ENCODE measurements around the gene PPDPF. TPM values are rescaled to one million over a fixed set of nuclear protein-coding genes. Genes with fewer than 3 reads are reported as not detected.

The PPDPF gene
- total RNA-seq, 1 experiment from 2014 or later: 149 TPM

DNA sequence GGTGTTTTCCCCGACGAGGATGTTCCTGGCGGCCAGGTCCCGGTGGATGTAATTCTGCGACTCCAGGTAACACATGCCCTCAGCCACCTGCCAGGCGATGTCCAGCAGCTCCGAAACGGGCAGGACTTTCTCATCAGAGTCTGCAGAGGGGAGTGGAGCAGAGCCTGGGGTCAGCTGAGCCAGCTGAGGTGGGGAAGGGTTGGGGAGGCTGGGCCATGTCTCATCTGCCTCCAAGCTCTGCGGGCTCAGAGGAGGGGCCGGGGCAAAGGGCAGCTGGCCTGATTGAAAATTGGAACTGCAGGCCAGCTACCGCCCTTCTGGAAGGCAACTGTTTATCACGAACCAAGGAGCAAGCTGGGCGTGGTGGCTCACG lies 10.2 kb downstream of the PPDPF start:
- no peak overlapping the region for H3T11ph ChIP-seq (ENCODE audit: low read length)
- H3K27me3 Mint-ChIP-seq (ENCODE audit: low read depth): peaks cover 3% of the 10 kb centered on the region
- H3K27me3 ChIP-seq (ENCODE audit: insufficient read depth, low read length): no peaks in the 10 kb centered on the region
- H2AK5ac ChIP-seq (ENCODE audit: insufficient read length, low read length): no peak overlapping the region
- no peak overlapping the region for H3K9ac ChIP-seq (ENCODE audit: extremely low read depth, insufficient read length, low read length)
- DNase-seq: peak; percentile 29
- H3K9me3 Mint-ChIP-seq: no peaks in the 10 kb centered on the region
- no peak overlapping the region for H2BK120ac ChIP-seq (ENCODE audit: low read depth, low read length, poor library complexity, severe bottlenecking)
- no peak overlapping the region for H2BK12ac ChIP-seq (ENCODE audit: insufficient read length, low read depth, low read length)
- no peak overlapping the region for H3K4me3 Mint-ChIP-seq
- H3K79me1 ChIP-seq (ENCODE audit: insufficient read depth, low read depth, low read length, poor library complexity, severe bottlenecking): no peaks in the 10 kb centered on the region
- H3K18ac ChIP-seq (ENCODE audit: insufficient read length, low read depth, low read length): no peak overlapping the region
- no peak overlapping the region for H2BK20ac ChIP-seq (ENCODE audit: low read depth, low read length, poor library complexity, severe bottlenecking)
- peaks cover 5% of the 10 kb centered on the region for H4K20me1 ChIP-seq (ENCODE audit: control insufficient read depth, insufficient read depth, insufficient read length)
- no peak overlapping the region for H4K5ac ChIP-seq (ENCODE audit: insufficient read length, low read depth, low read length)
- no CpG with 5 or more reads among the region's 14 CpGs for WGBS (ENCODE audit: extremely low coverage, insufficient read length, low lambda C conversion rate)
- no peak overlapping the region for H3K27ac Mint-ChIP-seq
- H3K36me3 Mint-ChIP-seq (ENCODE audit: insufficient read depth in 1 of 3, low read depth in 3 of 3): no peaks in the 10 kb centered on the region
- H3K56ac ChIP-seq (ENCODE audit: insufficient read length, low read depth, low read length): no peak overlapping the region
- no peak overlapping the region for H4K8ac ChIP-seq (replicated peaks; ENCODE audit: insufficient read length, low read depth, low read length)
- no peak overlapping the region for H2BK15ac ChIP-seq (ENCODE audit: low read depth, low read length)
- H3K4ac ChIP-seq (ENCODE audit: low read depth, low read length): no peak overlapping the region
- no peak overlapping the region for H2BK5ac ChIP-seq (ENCODE audit: insufficient read length, low read length)
- H3K4me2 ChIP-seq (ENCODE audit: insufficient read depth, insufficient read length, low read length): no peak overlapping the region
- H3K23me2 ChIP-seq (ENCODE audit: insufficient read length, low read depth, low read length, poor library complexity, severe bottlenecking): no peaks in the 10 kb centered on the region
- H3K4me1 ChIP-seq (ENCODE audit: insufficient read depth, low read length): no peaks in the 10 kb centered on the region
- no peaks in the 10 kb centered on the region for H3K79me2 ChIP-seq (ENCODE audit: insufficient read depth, low read length)
- no peak overlapping the region for H4K91ac ChIP-seq (ENCODE audit: insufficient read length, low read depth, low read length)
- H3K27ac ChIP-seq (ENCODE audit: insufficient read length, low read depth, low read length): no peak overlapping the region
- H3K14ac ChIP-seq (ENCODE audit: insufficient read depth, low read length): no peak overlapping the region
- no peak overlapping the region for H2AFZ ChIP-seq (ENCODE audit: low read length)
- no peaks in the 10 kb centered on the region for H3K9me3 ChIP-seq (ENCODE audit: control insufficient read depth, low read depth, low read length)
- no peak for TF ChIP-seq CTCF (conservative IDR thresholded peaks at IDR 0.05)
- H3K23ac ChIP-seq (ENCODE audit: insufficient read length, low read depth, low read length): no peak overlapping the region
- H3K4me1 Mint-ChIP-seq: peaks cover 0 to 4% of the 10 kb centered on the region in 2 experiments; a peak in 2 of 4 replicates
